HepG2 (cell line): ENCODE results near the gene POLRMT. TPM values are rescaled to one million over a fixed set of nuclear protein-coding genes. Genes with fewer than 3 reads are reported as not detected.
A peak's percentile ranks its signal among the peaks of the same experiment; 100 is the strongest.

Source experiments
- ARNT2 ChIP-seq: sonication (generic); formaldehyde crosslinking; IDR thresholded peaks from 2 replicates; pipeline ENCODE4 v1.8.0; 2022; ENCODE audit warnings: mild to moderate bottlenecking, low read depth, missing genetic modification reagents, moderate library complexity
- ATF4 ChIP-seq, 2 experiments: fragments of 450-650 bp in 1 of 2; sonication (generic) in 1 of 2; formaldehyde crosslinking; IDR thresholded peaks; 2 replicates each; pipeline versions ENCODE4 v1.5.0 to v1.8.0; 2020 to 2022; ENCODE audit warnings: mild to moderate bottlenecking in 1 of 2, missing genetic modification reagents in 1 of 2
- BATF2 ChIP-seq: sonication (generic); formaldehyde crosslinking; IDR thresholded peaks from 2 replicates; pipeline ENCODE4 v1.8.0; 2022; ENCODE audit warnings: mild to moderate bottlenecking, missing genetic modification reagents, moderate library complexity
- BRD4 ChIP-seq: sonication (generic); formaldehyde crosslinking; IDR thresholded peaks from 2 replicates; pipeline ENCODE4 v1.4.0; 2020; ENCODE audit warnings: missing genetic modification reagents
- EED ChIP-seq: sonication (generic); formaldehyde crosslinking; IDR thresholded peaks from 2 replicates; pipeline ENCODE4 v1.5.0; 2020; ENCODE audit warnings: mild to moderate bottlenecking, missing genetic modification reagents
- GATAD1 ChIP-seq: IDR thresholded peaks from 2 replicates; pipeline ENCODE4 v1.6.1; 2016; ENCODE audit warnings: missing genetic modification reagents, missing compliant biosample characterization
- HOXA3 ChIP-seq: sonication (generic); formaldehyde crosslinking; IDR thresholded peaks from 2 replicates; pipeline ENCODE4 v1.5.0; 2020; ENCODE audit warnings: missing genetic modification reagents
- KLF15 ChIP-seq: sonication (generic); formaldehyde crosslinking; IDR thresholded peaks from 2 replicates; pipeline ENCODE4 v1.8.1; 2023; ENCODE audit warnings: borderline replicate concordance, mild to moderate bottlenecking, inconsistent platforms, missing genetic modification reagents, mixed read lengths
- MAFG ChIP-seq: sonication (generic); formaldehyde crosslinking; IDR thresholded peaks from 2 replicates; pipeline ENCODE4 v1.5.1; 2020; ENCODE audit warnings: mild to moderate bottlenecking, missing genetic modification reagents
- NFKBIZ ChIP-seq: IDR thresholded peaks from 2 replicates; pipeline ENCODE4 v1.6.1; 2018; ENCODE audit warnings: missing genetic modification reagents, missing compliant biosample characterization
- SATB2 ChIP-seq: sonication (generic); formaldehyde crosslinking; IDR thresholded peaks from 2 replicates; pipeline ENCODE4 v1.5.0; 2020; ENCODE audit warnings: missing genetic modification reagents
- SP2 ChIP-seq: sonication (generic); formaldehyde crosslinking; IDR thresholded peaks from 2 replicates; pipeline ENCODE4 v1.5.1; 2020; ENCODE audit warnings: mild to moderate bottlenecking, missing genetic modification reagents
- THAP9 ChIP-seq: sonication (generic); formaldehyde crosslinking; IDR thresholded peaks from 2 replicates; pipeline ENCODE4; 2020; ENCODE audit warnings: missing genetic modification reagents, mild to moderate bottlenecking, borderline replicate concordance
- ZFX ChIP-seq: sonication (generic); formaldehyde crosslinking; IDR thresholded peaks from 2 replicates; pipeline ENCODE4 v1.4.0; 2020; ENCODE audit warnings: mild to moderate bottlenecking, low read depth, missing genetic modification reagents, moderate library complexity
- ZNF142 ChIP-seq: sonication (generic); formaldehyde crosslinking; IDR thresholded peaks from 2 replicates; pipeline ENCODE4 v1.4.0; 2020; ENCODE audit warnings: missing genetic modification reagents
- ZNF746 ChIP-seq: sonication (generic); formaldehyde crosslinking; IDR thresholded peaks from 2 replicates; pipeline ENCODE4 v1.8.0; 2022; ENCODE audit warnings: mild to moderate bottlenecking, missing genetic modification reagents
- ZNF772 ChIP-seq: sonication (generic); formaldehyde crosslinking; IDR thresholded peaks from 2 replicates; pipeline ENCODE4 v1.5.0; 2020; ENCODE audit warnings: mild to moderate bottlenecking, missing genetic modification reagents
- ZNF781 ChIP-seq: sonication (generic); formaldehyde crosslinking; IDR thresholded peaks from 2 replicates; pipeline ENCODE4 v1.5.1; 2020; ENCODE audit warnings: borderline replicate concordance, mild to moderate bottlenecking, missing genetic modification reagents; ENCODE audit errors: not compliant biosample characterization
- polyA plus RNA-seq, 8 experiments: library from polyadenylated mRNA; depleted of rRNA in 3 of 8; stranded (reverse) in 7 of 8; unstranded in 1 of 8; fragments of >200 nt; fragmentation: Illumina TruSeq in 4 of 8; extraction: Trizol in 4 of 8; gene quantifications; 2 replicates each; pipeline versions ENCODE4 v1.2.1 to v1.2.3, GENCODE V29; 2011 to 2016; ENCODE audit warnings: low read depth in 4 of 8, missing spikeins in 1 of 8, mixed read lengths in 1 of 8; ENCODE audit not compliant: insufficient read depth in 1 of 8
- total RNA-seq, 5 experiments: library from RNA; depleted of rRNA; stranded (reverse); fragments of >200 nt; fragmentation: Illumina TruSeq; extraction: Trizol; gene quantifications; 2 replicates each; pipeline ENCODE4 v1.2.3, GENCODE V29; 2016; ENCODE audit warnings: low read depth in 1 of 5

The POLRMT gene
- total and polyA plus RNA-seq, 2 of the 13 experiments (the other 11 are each of a cell fraction or from before 2014, with no cell fraction given) = 78.0 to 101 TPM

- no peak for TF ChIP-seq NFKBIZ (CRISPR knock-in tag)
- TF ChIP-seq BATF2 (CRISPR knock-in tag) = no peak
- TF ChIP-seq HOXA3 (CRISPR knock-in tag) = peak; percentile 35; the same call in 1 of the 2 replicates
- TF ChIP-seq SP2 (CRISPR knock-in tag) = no peak
- TF ChIP-seq ZNF781 (CRISPR knock-in tag) = peak; percentile 37
- TF ChIP-seq ZFX (CRISPR knock-in tag) = peak; percentile 52
- no peak for TF ChIP-seq KLF15
- no peak for TF ChIP-seq ATF4 (CRISPR knock-in tag; IDR thresholded peaks at IDR 0.05)
- no peak for TF ChIP-seq SATB2
- TF ChIP-seq ZNF772 (CRISPR knock-in tag) = 0 out of 2 replicates have a peak, but pooled peaks have one; percentile 48
- 0 out of 2 replicates have a peak, but pooled peaks have one; percentile 58 for TF ChIP-seq ZNF746 (CRISPR knock-in tag)
- peak; percentile 52; the same call in 1 of the 2 replicates for TF ChIP-seq ARNT2
- peak; percentile 41; the same call in 1 of the 2 replicates for TF ChIP-seq BRD4 (CRISPR knock-in tag)
- no peak for TF ChIP-seq MAFG (CRISPR knock-in tag)
- TF ChIP-seq EED (CRISPR knock-in tag) = peak; percentile 83; the same call in 1 of the 2 replicates
- TF ChIP-seq GATAD1 (CRISPR knock-in tag) = no peak
- 0 out of 2 replicates have a peak, but pooled peaks have one; percentile 19 for TF ChIP-seq THAP9 (CRISPR knock-in tag)
- peak; percentile 76; the same call in 1 of the 2 replicates for TF ChIP-seq ZNF142 (CRISPR knock-in tag)
Measured at GRCh38 chr19:570937-571565, 62.3 kb downstream of the POLRMT start (continued).
